ENCODE measurements around the gene MGMT.

DNA sequence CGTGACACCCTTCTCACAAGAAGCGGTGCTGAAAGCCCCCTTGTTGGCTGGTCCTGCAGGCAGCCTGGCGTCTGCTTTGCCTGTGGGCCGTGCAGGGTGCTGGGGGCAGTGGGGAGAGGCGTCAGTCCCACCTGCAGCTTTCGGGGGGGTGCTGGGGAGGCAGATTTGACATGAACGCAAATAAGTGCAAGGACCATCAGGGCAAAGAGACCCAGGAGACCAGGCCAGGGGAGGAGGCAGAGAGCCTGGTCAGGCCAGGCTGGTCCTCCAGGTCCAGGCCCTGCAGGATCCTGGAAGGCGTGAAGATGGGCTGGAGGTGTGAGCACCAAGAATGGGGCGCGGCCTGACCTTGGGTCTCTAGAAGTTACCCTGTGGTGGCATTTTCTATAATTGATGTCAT lies 81.6 kb downstream of the MGMT start:
- no peak for TF ChIP-seq EZH2 (IDR thresholded peaks at IDR 0.05; ENCODE audit: low read depth)
- TF ChIP-seq, protein P1, sequence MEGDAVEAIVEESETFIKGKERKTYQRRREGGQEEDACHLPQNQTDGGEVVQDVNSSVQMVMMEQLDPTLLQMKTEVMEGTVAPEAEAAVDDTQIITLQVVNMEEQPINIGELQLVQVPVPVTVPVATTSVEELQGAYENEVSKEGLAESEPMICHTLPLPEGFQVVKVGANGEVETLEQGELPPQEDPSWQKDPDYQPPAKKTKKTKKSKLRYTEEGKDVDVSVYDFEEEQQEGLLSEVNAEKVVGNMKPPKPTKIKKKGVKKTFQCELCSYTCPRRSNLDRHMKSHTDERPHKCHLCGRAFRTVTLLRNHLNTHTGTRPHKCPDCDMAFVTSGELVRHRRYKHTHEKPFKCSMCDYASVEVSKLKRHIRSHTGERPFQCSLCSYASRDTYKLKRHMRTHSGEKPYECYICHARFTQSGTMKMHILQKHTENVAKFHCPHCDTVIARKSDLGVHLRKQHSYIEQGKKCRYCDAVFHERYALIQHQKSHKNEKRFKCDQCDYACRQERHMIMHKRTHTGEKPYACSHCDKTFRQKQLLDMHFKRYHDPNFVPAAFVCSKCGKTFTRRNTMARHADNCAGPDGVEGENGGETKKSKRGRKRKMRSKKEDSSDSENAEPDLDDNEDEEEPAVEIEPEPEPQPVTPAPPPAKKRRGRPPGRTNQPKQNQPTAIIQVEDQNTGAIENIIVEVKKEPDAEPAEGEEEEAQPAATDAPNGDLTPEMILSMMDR (conservative IDR thresholded peaks at IDR 0.05), result no peak

Data from PC-9 (cell line).